H4 (cell line): ENCODE measurements around the gene HPCA. TPM values are rescaled to one million over a fixed set of nuclear protein-coding genes. Genes with fewer than 3 reads are reported as not detected.
A peak's percentile ranks its signal among the peaks of the same experiment; 100 is the strongest.
"Not testable (repeated sequence)": the region's sequence is repeated elsewhere in the genome, so short reads cannot be mapped to it uniquely, and the experiment has no call there.

Experiments
- DNase-seq: peaks from one replicate; pipeline ENCODE4 v3.0.0-alpha.2; 2015; ENCODE audit warnings: low spot score
- total RNA-seq: library from RNA; depleted of rRNA; stranded (reverse); fragments of >200 nt; shearing (Covaris generic); gene quantifications from 2 replicates; pipeline ENCODE4 v1.2.3, GENCODE V29; 2014

HPCA gene
- total RNA-seq, 1 experiment from 2014 or later: not detected

DNA sequence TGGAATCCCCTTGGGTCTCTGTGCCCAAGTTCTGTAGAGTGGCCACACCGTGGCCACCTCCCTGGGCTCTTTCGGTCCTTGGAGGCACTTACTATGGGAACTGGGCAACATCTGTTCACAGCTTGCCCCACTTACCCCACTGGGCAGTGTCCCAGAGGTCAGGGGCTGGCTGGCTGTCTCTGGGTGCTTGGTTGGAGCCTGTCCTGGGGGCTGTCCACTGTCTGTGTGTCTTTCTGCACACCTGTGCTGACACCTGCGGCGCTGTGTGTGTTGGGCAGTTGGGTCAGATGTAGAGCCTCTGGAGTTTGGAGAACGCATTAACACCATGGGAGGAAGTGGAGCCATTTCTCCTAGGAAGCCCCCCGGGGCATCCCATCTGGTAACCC is 16.2 kb downstream of the HPCA start:
- DNase-seq: no peak

DNA sequence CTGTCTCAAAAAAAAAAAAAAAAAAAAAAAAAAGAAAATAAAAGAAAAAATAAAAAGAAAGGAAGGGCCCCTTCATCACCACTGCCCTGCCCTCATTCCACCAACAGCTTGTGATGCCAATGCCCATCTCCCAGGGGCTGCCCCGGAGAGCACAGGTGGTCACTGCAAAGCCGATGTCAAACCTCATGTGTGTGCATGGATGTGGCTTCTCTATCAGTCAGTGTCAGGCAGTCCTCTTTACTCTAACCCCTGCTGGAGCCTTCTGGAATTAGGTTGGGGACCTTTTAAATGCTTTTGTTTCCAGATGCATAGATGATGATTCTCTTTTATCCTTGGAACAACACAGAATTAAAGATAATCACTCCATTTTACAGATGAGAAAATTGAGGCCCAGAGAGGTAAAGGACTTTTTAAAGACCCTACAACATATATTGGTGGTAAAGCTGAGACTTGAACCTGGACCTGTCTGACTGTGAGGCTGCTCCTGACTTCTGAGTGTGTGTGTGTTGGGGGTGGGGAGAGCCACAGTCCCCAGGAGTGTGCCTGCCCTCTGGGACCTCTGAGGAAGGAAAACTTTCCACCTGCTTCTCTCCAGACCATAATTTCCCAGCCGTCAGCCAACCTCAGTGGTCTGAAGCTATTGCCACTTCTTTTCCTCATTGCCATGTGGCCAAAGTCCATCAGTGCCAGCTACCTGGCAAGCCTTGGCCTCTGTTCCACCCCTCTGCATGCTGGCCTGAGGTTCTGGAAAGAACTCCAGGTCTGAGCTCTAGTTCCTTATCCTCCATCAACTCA is 17.9 kb downstream of the HPCA start:
- no peak for DNase-seq

DNA sequence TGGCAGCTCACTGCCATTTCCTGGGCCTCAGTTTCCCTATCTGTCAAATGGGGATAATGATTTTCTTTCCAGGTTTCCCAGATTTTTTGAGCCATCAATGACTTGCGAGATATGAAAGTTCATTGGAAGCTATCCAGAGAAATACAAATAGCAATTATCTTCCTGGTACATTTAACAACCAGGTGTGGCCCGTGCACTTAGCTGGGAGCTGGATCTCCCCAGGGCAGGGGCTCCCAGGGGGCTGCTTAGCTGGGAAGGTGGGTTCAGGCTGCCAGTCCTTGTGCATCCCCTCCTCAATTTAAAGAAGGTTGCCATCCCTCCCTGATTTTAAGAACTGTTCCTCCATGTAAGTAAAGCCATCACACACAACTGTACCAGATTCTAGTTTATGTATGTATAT is 18.5 kb downstream of the HPCA start:
- no peak for DNase-seq

DNA sequence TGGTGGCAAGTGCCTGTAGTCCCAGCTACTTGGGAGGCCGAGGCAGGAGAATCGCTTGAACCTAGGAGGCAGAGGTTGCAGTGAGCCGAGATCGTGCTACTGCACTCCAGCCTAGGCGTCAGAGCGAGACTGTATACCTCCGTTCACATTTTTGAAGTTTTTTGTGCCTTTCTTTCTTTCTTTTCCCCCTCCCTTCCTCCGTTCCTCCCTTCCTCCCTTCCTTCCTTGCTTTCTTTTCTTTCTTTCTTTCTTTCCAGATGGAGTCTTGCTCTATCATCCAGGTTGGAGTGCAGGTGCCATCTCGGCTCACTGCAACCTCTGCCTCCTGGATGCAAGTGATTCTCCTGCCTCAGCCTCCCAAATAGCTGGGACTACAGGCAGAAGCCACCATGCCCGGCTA is 19.3 kb downstream of the HPCA start:
- DNase-seq: not testable (repeated sequence)

DNA sequence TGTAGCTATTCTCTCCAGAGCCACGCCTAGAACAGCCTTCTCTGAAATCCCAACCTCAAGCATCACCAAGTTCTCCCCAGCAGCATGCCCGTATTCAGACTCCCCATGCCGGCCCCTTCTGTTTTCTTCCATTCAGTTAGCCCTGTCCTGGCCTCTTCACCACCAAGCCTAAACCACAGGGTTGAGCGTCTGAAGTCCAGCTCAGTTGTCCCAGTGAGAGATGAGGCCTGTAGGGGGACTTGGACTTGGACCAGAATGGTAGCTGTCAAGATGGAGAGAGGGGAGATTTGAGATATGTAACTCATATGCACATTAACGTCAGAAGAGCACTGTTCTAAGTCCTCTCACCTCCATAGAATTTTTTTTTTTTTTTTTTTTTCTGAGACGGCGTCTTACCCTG is 20.4 kb downstream of the HPCA start:
- no peak for DNase-seq

DNA sequence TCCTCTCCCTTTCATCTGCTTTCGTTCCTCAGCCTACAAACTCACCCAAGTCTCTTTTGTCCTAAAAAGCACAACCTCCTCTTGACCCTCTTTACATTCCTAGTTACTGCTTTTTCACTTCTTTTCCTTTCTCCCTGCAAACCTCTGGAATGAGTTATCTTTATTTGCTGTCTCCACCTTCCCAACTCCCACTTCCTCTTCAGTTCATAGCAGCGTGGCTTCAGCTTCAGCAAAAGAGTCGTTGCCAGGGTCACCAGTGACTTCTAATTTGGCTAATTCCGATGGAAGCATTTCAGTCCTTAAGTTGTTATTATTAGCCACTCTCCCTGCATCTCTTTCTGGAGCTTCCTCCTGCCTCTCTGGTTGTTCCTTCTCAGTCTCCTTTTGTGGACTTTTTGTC is 21.1 kb downstream of the HPCA start:
- no peak for DNase-seq

DNA sequence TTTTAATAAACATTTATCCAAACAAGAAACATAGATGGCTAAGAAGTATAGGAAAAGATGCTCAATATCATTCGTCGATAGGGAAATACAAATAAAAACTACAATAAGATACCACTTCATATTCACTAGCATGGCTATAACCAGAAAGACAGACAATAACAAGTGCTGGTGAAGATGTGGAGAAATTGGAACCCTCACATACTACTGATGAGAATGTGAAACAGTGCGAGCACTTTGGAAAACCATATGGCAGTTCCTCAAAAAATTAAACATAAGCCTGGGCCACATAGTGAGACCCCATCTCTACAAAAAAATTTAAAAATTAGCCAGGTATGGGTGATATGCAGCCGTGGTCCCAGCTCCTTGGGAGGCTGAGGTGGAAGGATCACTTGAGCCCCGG is 24.0 kb downstream of the HPCA start:
- DNase-seq: no peak

DNA sequence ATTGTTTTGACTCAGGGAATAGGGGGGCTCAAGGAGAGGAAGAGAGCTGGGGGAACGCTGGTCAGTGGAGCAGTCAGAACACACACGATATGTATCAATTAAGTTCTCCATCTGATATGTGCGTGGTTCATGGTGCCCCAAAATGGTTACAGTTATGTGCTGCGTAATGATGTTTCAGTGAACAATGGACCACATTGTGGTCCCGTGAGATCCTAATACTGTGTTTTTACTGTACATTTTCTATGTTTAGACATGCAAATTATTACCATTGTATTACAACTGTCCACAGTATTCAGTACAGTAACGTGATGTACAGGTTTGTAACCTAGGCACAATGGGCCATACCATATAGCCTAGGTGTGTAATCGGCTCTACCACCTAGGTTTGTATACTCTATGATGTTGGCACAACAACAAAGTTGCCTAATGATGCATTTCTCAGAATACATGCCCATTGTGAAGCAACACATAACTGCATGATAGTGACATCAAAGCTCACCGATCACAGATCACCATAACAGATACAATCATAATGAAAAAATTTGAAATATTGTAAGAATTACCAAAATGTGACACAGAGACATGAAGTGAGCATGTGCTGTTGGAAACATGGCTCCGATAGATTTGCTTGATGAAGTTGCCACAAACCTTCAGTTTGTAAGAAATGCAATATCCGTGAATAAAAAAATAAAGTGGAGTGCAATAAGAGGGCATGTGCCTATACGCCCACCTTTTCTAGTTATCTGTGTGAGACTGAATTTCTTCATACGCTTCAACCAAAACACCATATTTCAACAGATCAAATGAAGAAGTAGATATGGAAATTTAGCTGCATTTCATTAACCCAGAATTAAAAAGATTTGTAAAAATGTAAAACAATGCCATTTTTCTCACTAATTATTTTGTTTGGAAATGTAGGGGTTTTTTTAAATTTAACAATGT is 29.7 kb downstream of the HPCA start:
- DNase-seq: no peak

DNA sequence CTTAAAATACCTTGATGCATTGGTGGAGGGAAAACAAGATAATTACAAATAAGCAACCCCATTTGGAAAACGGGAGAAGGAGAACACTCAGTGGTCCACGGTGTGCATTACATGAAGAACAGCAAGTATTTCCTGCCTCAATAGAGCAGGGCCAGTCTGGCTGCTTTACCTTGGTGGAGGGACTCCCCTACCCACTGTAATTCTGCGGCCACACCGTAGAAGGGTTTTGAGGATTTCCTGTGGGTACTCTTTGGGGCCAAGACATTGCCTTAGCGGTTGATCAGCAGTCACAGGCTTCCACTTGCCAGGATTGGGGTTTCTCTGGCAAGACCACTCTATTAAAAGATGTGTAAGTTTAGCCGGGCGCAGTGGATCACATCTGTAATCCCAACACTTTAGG is 31.2 kb downstream of the HPCA start:
- DNase-seq: no peak

DNA sequence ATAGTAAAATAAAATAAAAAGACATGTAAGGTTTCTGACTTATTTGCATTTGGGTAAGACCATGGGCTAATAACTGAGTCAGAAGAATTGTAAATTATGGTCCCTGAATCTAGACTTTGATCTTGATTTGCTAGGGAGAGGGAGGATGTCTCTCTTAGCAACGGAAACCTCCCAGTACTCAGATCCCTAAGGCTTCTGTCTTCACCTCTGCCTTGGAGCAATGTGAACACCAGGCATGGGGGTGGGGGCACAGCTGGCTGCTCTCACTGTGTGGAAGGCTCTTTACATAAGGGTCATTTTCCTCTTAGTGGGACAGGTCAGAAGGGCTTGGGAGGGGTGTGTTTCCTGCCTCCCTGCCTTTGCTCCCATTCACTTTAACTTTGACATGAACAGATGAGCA is 31.9 kb downstream of the HPCA start:
- DNase-seq: no peak

DNA sequence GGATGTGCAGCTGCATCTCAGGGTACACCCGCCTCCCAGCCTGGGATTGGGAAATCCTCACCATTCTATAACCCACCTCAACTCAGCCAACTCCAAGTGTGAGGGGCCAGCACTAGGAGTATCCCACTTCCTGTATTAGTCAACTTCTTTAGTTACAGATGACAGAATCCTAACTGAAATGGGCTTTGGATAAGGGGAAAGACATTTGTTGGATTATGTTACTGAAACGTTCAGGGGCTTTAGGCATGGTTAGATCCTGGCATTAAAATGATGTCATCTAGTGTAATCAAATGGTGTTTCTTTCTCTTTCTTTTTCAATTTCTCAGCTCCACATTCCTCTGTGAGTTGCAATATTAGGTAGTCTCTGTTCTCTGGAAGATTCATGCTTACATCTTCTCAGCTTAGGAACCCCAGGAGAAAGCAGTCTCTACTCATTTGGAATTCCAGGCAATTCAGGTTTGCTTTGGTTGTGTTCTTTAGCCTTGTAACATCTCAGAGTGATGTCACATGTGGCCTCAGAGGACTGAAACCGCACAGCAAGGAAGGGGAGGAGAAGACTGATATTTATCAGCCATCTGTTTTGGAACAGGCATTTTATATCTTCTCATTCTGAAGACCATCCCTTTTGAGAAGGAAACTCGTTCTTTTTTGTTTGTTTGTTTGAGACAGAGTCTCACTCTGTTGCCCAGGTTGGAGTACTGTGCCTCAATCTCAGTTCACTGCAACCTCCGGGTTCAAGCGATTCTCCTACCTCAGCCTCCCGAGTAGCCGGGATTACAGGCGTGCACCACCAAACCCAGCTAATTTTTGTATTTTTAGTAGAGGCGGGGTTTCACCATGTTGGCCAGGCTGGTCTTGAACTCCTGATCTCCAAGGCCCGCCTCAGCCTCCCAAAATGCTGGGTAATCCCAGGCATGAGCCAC is 33.8 kb downstream of the HPCA start:
- DNase-seq: peak; percentile 69

DNA sequence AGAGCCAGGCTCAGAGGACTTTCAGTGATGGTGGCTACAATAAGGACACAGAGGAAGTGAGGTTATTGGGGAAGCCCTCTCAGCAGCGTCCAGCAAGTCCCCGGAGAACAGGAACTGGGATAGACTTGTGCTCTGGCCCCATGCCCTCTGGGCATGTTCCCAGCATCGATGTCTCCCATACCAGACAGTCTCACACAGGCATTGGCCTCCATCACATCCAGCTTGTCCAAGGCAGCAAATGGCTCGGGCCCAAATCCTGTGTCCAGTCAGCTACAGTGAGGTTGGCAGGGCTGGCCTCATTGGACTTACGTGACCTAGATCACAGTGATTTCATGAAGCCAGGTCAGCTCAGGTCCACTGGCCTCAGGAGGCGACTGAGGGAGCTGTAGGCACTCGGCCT is 34.5 kb downstream of the HPCA start:
- DNase-seq: no peak

DNA sequence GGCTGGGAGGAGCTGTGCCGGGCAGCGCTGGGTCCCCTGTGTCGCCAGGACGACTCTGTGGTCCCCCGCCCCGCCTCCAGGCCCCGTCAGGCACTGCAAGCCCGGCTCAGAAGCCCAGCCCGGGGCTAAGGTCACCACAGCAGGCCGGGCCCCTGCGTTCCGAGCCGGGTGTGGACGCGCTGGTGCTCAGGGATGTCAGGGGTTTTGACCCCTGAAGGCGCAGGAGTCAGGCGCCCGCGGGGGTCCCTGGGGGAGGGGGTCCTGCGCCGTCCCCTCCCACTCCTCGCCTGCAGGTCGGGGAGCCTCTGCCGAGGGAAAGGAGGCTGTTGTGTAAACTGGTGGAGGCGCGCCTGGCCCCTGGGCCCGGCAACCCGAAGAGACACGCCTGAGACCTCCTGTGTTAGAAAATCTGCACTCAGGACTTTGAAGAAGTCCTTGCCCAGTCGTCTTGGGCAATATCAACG is 38.6 kb downstream of the HPCA start:
- no peak for DNase-seq

DNA sequence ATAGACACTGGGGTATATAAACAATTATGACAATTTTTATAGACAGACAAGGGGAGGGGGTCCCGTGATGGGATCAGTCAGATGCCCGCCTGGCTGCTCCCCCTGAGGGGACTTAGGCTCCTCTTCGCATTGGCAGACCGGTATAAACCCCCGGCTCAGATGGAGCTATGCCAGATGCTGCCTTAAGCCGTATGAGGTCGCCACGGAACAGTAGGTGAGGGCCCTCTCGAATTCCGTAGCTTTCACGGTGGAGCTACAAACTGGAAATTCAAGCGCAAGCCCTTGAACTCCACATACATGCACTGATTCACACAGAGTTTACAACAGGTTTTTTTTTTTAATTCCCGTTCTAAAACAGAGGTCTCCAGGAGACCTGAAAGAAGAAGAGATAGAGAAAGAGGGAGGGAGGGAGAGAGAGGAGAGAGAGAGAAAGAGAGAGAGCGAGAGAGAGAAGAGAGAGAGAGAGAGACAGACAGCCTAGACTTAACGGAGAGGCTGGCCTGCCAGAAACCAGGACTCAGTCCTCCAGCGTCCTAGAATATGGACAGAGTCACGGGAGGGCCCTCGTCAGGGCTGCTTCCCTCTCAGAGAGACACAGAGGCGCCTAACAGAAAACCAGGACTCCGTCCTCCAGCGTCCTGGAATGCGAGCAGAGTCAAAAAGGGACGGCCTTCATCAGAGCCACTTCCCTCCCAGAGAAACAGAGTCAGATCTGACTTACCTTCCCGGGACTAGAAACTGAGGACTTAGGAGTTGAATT is 39.3 kb downstream of the HPCA start:
- DNase-seq: no peak

DNA sequence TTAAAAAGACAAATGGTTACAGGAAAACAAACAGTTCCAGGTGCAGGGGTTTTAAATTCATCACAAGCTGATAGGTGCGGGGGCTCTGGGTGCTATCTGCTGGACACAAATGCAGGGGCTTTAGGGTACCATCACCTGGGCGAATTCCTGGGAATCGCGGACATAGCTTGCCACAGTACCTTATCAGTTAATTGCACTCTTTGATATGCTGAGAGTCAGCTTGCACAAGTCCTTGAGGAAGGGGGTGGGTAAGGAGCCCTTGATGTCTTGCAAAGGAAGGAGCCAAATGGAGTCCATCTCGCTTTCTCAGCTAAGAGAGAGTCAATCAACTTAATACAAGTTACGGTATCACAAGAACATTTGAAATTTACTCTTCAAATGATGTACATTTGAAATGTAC is 40.3 kb downstream of the HPCA start:
- DNase-seq: no peak

DNA sequence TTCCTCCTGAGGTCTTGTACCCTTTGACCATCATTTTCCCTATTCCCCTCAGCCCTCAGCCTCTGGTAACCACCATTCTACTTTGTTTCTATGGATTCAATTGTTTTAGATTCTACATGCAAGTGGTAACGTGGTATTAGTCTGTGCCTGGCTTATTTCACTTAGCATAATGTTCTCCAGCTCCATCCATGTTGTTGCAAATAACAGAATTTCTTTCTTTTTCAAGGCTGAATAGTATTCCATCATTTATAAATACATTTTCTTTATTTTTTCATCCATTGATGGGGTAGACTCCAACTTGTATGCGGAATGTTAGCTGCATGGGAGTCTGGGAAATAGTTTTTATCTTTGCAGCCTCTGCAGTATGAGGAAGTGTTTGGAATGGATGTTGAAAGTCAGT is 41.1 kb downstream of the HPCA start:
- DNase-seq: no peak

DNA sequence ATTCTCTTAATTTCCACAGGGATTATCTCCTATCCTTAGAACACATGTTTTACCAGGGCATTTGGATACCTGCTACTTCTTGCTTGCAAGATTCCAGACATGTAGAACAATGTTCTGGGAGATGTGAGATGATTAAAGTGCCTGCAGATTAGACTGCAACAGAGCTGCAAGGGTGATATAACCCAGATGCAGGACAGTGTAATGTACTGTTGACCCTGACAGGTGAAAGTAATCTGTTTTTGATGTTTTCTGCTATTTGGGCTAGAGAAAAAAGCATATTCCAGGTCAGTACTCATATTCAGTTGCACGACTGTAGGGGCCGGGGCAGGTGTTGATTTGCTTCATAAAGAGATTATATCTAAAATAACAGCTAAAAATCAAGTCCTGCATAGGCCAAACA is 42.0 kb downstream of the HPCA start:
- no peak for DNase-seq

DNA sequence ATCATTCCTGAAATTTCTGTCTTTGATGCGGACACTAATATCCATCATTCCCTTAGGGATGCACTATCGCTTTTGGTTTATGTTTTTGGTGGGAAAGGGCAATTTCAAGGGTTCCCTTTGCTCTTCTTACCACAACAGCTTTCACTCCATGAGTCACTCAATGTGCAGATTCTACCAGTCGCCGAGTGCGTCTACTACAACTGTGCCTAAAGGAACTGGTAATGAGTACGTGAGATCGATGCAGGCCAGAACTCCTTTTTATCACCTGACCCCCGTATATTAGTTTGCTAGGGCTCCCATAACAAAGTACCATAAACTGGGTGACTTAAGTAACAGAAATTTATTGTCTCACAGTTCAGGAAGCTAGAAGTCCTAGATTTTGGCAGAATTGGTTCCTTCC is 42.4 kb downstream of the HPCA start:
- no peak for DNase-seq

DNA sequence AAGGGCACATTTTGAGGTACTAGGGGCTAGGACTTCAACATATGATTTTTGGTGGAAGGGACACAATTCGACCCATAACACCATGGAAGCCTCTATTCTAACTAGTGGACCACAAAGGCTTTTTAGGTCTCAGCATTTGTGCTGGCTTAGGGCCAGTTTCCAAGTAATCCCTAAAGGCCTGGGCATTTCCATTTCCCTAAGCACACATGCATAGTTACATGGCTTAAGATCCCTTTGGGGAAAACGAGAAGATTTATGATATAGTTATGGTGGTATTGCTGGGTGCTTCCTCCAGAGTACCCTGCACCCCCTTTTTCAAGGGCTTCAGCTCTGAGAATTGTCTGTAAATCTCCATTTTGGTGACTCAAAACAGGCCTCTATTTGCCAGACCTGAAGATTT is 43.1 kb downstream of the HPCA start:
- DNase-seq: no peak

DNA sequence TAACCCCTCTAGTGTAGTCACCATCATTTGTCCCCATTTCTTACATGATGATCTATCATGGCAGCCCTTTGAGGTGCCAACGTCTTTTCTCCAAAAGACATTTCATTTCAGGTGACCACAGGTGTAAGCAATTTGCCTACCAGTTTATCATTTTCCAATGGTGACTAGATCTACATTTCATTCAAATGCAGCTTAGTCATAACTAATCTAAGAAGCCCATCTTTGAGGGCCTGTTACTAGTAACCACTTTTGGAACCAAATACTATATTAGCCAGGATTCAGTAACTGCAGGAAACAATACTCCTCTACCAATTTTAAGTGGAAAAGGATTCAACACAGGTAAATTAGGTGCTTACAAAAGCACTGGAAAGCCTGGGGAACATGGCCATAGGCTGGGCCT is 45.5 kb downstream of the HPCA start:
- no peak for DNase-seq

DNA sequence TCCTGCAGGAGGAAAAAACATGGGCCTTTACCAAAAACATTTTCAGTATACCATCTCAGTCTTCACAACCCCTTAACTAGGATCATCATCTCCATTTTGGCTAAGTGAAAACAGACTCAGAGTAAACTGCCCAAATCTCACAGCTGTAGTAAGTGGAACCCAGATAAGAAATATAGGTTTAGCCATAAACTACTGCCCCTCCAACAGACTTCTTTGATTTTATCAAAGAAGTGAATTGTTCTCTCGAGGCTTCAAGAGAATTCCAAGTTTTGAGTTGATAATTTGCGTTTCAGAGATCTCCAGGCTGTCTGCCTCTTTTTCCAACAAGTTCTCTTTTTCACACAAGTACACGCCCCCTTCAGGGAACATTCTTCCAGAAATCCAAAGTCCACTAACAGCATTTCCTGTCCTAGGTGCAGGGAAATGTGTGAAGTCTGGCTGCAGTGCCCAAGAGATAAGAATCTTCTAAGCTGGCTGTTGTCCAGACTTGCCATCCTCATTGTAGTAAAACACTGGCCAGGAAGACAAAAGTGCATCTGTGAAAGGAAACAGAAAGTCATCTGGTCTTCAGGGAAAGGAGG is 47.5 kb downstream of the HPCA start:
- DNase-seq: peak; percentile 32
